Panc1 (cell line): Measurements from ENCODE around the gene ANKRD40. TPM values are rescaled to one million over a fixed set of nuclear protein-coding genes. Genes with fewer than 3 reads are reported as not detected.
A peak's percentile ranks its signal among the peaks of the same experiment; 100 is the strongest.

ENCODE experiments used
- ATAC-seq: fragments of 200-7000 bp; cut with Tn5 transposase; 2 replicates; pipeline ENCODE4 v1.9.1; 2020; ENCODE audit warnings: mild to moderate bottlenecking, moderate library complexity
- BruUV-seq: library from RNA; stranded (reverse); fragments of 400-500 nt; replicated peaks from 2 replicates; lab custom pipeline; 2021; lab: Mats Ljungman, UMichigan
- CTCF ChIA-PET: fragments of 300-600 bp; sonication (Branson Sonifier 250); formaldehyde crosslinking; loops from one replicate; lab custom pipeline; 2022; ENCODE audit warnings: antibody characterized with exemption; lab: Charles Lee
- POLR2A ChIA-PET: fragments of 300-600 bp; sonication (Branson Sonifier 250); formaldehyde crosslinking; loops from one replicate; lab custom pipeline; 2022; ENCODE audit warnings: antibody characterized with exemption; lab: Charles Lee
- DNase-seq: peaks from one replicate; pipeline ENCODE4 v3.0.0-alpha.2; 2010; ENCODE audit warnings: low read depth, low spot score
- H3K27ac ChIP-seq: 2 replicates; pipeline ENCODE4 v1.5.1; 2011; ENCODE audit warnings: mild to moderate bottlenecking, low read length, inconsistent platforms
- H3K27me3 ChIP-seq: fragments of 200-500 bp; sonication (Bioruptor generic); 2 replicates; pipeline ENCODE4 v1.6.0; 2014; ENCODE audit warnings: low read length, inconsistent platforms; ENCODE audit not compliant: control insufficient read depth, insufficient read depth
- H3K36me3 ChIP-seq: fragments of 200-500 bp; sonication (Bioruptor generic); 2 replicates; pipeline ENCODE4 v1.5.1; 2014; ENCODE audit warnings: inconsistent platforms, mild to moderate bottlenecking, low read length, moderate library complexity; ENCODE audit not compliant: control insufficient read depth, insufficient read depth
- H3K4me1 ChIP-seq: 2 replicates; pipeline ENCODE4 v1.5.1; 2011; ENCODE audit warnings: inconsistent platforms, mild to moderate bottlenecking, low read length, moderate library complexity; ENCODE audit not compliant: control insufficient read depth, insufficient read depth
- H3K4me3 ChIP-seq, 2 experiments: 2 replicates each; pipeline ENCODE4 v1.5.1; 2011 to 2012; ENCODE audit warnings: low read depth in 2 of 2, low read length in 2 of 2, mild to moderate bottlenecking in 2 of 2, inconsistent platforms in 1 of 2, moderate library complexity in 1 of 2
- H3K9me3 ChIP-seq: fragments of 200-500 bp; sonication (Bioruptor generic); 2 replicates; pipeline ENCODE4 v1.5.1; 2014; ENCODE audit warnings: low read depth, mild to moderate bottlenecking, inconsistent platforms, low read length, moderate library complexity; ENCODE audit not compliant: control insufficient read depth, insufficient read depth
- CTCF ChIP-seq: fragments of 450-650 bp; IDR thresholded peaks from 2 replicates; pipeline ENCODE4 v1.5.1; 2017; ENCODE audit warnings: mild to moderate bottlenecking
- POLR2AphosphoS5 ChIP-seq: IDR thresholded peaks from 2 replicates; pipeline ENCODE4 v1.6.1; 2012; ENCODE audit warnings: mild to moderate bottlenecking, low read depth, low read length, moderate library complexity
- REST ChIP-seq, 2 experiments: IDR thresholded peaks; 2 replicates each; pipeline ENCODE4 v1.6.1; 2011 to 2012; ENCODE audit warnings: low read depth in 2 of 2, control low read depth in 1 of 2, low read length in 1 of 2, mild to moderate bottlenecking in 1 of 2, moderate library complexity in 1 of 2; ENCODE audit not compliant: insufficient read depth in 1 of 2
- SIN3A ChIP-seq: IDR thresholded peaks from 2 replicates; pipeline ENCODE4 v1.6.1; 2012; ENCODE audit warnings: low read depth, mild to moderate bottlenecking, low read length, moderate library complexity, borderline replicate concordance; ENCODE audit not compliant: insufficient read depth
- TCF7L2 ChIP-seq: IDR thresholded peaks from 2 replicates; pipeline ENCODE4 v1.6.1; 2011; ENCODE audit warnings: mild to moderate bottlenecking, low read depth, low read length, inconsistent platforms
- in situ Hi-C: cut with HindIII; loops from 2 replicates; pipeline ENCODE4 v1.10.0; 2016; ENCODE audit warnings: low sequenced_read_pairs, low pct_unique_long_range_greater_than_20kb
- intact Hi-C: fragments of 100-400 bp; cut with micrococcal nuclease; formaldehyde crosslinking; loops from one replicate; pipeline ENCODE4 v1.10.0; 2022; ENCODE audit not compliant: unreplicated experiment
- total RNA-seq: library from RNA; stranded (reverse); gene quantifications from one replicate; pipeline ENCODE4 v1.2.1, GENCODE V29; 2021; ENCODE audit not compliant: unreplicated experiment

The ANKRD40 gene
- total RNA-seq, 1 experiment from 2014 or later = 57.2 TPM

- Histone ChIP-seq H3K27me3 (no peaks in the 10 kb centered on the region), H3K4me3 (no peak overlapping the region), H3K27ac (peak overlapping the region; percentile 58), H3K36me3 (no peaks in the 10 kb centered on the region), H3K4me1 (peaks cover 35% of the 10 kb centered on the region), H3K9me3 (no peaks in the 10 kb centered on the region; the same call in 1 of the 2 replicates)
- intact Hi-C loops (no loop called here), in situ Hi-C loops (no loop called here)
- BruUV-seq = no TSS peak
- ATAC-seq = peak; percentile 57
- TF ChIP-seq TCF7L2 (no peak), POLR2AphosphoS5 (no peak), CTCF (no peak), SIN3A (no peak), REST (IDR thresholded peaks at IDR 0.05; ENCODE audit: insufficient read depth in 1 of 2, low read depth in 2 of 2, low read length in 1 of 2) (no peak)
- CTCF ChIA-PET = interaction anchor here (0.6 to 1.1 kb wide), 3 partner anchors 10 to 24 kb away, joined by 3 to 8 read pairs (median 6); no protein-coding TSS in a partner anchor
- POLR2A ChIA-PET = interaction anchor here (0.6 kb wide), 1 partner anchor 74 kb away, joined by 6 read pairs; no protein-coding TSS in a partner anchor
- peak; percentile 56 for DNase-seq
These were observed 58.4 kb downstream of the ANKRD40 start for GRCh38 chr17:50649042-50649908.

GRCh38 chr17:50647187-50647586, 60.5 kb downstream of the ANKRD40 start:
- intact Hi-C loops (no loop called here), in situ Hi-C loops (no loop called here)
- Histone ChIP-seq H3K4me1 (peaks cover 52% of the 10 kb centered on the region), H3K4me3 (no peak overlapping the region), H3K27ac (peak overlapping the region; percentile 58), H3K9me3 (no peaks in the 10 kb centered on the region), H3K27me3 (no peaks in the 10 kb centered on the region), H3K36me3 (0 out of 2 replicates have a peak, but pooled peaks cover 3% of the 10 kb centered on the region)
- no TSS peak for BruUV-seq
- DNase-seq (no peak), ATAC-seq (0 out of 2 replicates have a peak, but pooled peaks have one; percentile 14)
- CTCF ChIA-PET = interaction anchor here (0.7 kb wide), 1 partner anchor 34 kb away, joined by 3 read pairs; no protein-coding TSS in a partner anchor
- POLR2A ChIA-PET = no interaction called here
- TF ChIP-seq TCF7L2 (no peak), REST (IDR thresholded peaks at IDR 0.05; ENCODE audit: insufficient read depth in 1 of 2, low read depth in 2 of 2, low read length in 1 of 2) (no peak), CTCF (no peak), SIN3A (no peak), POLR2AphosphoS5 (no peak)
